ENCODE results near the gene GNAZ.

Gene GNAZ

DNA sequence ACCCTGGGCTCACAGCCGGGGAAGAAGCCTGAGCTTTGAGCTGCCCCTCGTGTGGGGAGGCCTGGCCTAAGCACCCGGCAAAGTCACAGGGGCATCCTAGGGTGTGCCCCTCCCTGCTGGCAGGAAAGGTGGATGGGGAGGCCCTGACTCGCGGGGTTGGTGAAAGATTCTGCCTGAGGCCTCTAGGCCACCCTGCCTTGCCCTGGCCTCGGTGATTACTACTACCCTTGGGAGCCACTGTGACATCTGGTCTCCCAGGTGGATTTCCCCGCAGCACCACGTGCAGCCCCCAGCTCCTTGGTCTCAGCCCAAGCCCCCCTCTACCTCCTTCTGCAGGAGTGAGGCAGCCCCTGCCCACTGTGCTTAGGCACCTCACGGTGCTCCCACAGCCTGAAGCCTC is 23.9 kb downstream of the GNAZ start:
- no peaks in the 10 kb centered on the region for H3K36me3 ChIP-seq (replicated peaks; ENCODE audit: insufficient read depth, low read length)
- no peaks in the 10 kb centered on the region for H3K4me1 ChIP-seq (ENCODE audit: low read length)
- no peak overlapping the region for H3K27ac ChIP-seq (ENCODE audit: low read length)
- no peaks in the 10 kb centered on the region for H3F3A ChIP-seq (ENCODE audit: insufficient read depth, low read length)
- no peaks in the 10 kb centered on the region for H3K27me3 ChIP-seq (replicated peaks; ENCODE audit: insufficient read depth, low read length)
- no peak overlapping the region for H3K4me2 ChIP-seq (ENCODE audit: low read depth, low read length)
- no peak overlapping the region for H3K9ac ChIP-seq (ENCODE audit: low read length)
- H3K4me3 ChIP-seq (ENCODE audit: low read length) = no peak overlapping the region
- no peaks in the 10 kb centered on the region for H3K9me2 ChIP-seq (replicated peaks; ENCODE audit: insufficient read depth, low read length)
- no peak overlapping the region for H2AFZ ChIP-seq (ENCODE audit: low read length)
- DNase-seq = no peak
- no peaks in the 10 kb centered on the region for H3K79me2 ChIP-seq (ENCODE audit: low read length)
- TF ChIP-seq EZH2 (optimal IDR thresholded peaks at IDR 0.05; ENCODE audit: low read depth, low read length) (no peak), EZH2phosphoT487 (IDR thresholded peaks at IDR 0.05; ENCODE audit: low read length) (no peak)
- TF ChIP-seq, protein P1, sequence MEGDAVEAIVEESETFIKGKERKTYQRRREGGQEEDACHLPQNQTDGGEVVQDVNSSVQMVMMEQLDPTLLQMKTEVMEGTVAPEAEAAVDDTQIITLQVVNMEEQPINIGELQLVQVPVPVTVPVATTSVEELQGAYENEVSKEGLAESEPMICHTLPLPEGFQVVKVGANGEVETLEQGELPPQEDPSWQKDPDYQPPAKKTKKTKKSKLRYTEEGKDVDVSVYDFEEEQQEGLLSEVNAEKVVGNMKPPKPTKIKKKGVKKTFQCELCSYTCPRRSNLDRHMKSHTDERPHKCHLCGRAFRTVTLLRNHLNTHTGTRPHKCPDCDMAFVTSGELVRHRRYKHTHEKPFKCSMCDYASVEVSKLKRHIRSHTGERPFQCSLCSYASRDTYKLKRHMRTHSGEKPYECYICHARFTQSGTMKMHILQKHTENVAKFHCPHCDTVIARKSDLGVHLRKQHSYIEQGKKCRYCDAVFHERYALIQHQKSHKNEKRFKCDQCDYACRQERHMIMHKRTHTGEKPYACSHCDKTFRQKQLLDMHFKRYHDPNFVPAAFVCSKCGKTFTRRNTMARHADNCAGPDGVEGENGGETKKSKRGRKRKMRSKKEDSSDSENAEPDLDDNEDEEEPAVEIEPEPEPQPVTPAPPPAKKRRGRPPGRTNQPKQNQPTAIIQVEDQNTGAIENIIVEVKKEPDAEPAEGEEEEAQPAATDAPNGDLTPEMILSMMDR (IDR thresholded peaks at IDR 0.05; ENCODE audit: low read length) = no peak
- H3K9me3 ChIP-seq (replicated peaks; ENCODE audit: insufficient read depth, low read length) = no peaks in the 10 kb centered on the region
- H4K20me1 ChIP-seq (ENCODE audit: insufficient read depth, low read length) = no peaks in the 10 kb centered on the region

DNA sequence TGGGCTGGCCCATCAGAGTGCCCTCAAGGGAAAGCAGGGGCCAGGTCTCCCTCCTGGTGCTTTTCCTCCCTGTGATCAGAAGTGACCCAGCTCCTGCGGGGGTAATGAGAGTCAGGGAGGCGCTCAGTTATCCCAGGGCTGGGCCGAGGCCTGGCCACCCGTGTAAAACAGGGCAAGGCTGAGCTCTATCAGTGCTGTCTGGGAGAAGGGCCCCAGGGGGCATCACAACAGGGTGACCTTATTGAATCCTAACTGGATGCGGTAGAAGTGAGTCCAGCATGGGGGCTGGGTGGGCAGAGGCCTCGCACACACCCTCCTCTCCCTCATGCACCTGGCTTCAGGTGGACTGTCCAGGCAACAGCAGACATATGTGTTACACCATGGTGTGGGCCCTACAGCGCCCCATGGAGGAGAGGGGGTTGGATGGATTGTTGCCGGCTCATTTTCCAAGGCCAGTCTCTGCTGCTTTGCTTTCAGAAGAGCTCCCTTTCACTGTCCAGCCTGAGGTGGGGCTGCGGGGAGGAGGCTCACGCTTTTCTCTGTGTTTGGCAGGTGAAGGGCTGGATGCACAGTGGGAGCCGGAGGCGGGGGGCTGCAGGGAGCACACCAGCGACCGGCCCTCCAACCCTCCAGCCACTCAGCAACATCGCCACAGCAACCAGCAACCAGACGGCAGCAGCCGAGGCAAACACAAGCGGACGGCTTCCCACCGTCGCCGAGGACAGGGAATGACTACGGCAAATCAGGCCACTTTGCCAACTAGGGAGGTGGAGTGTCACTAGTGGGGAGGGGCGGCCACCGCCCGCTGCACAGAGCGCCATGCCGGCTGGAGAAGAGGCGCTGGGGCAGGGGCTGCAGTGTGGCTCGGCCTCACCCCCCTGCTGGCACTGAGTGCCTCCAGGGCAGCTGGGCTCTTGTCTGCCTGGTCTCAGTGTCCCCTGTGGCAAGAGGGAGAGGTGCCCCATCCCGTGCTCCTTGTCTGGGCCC is 24.7 kb downstream of the GNAZ start:
- no peaks in the 10 kb centered on the region for H3K79me2 ChIP-seq (ENCODE audit: low read length)
- TF ChIP-seq EZH2 (optimal IDR thresholded peaks at IDR 0.05; ENCODE audit: low read depth, low read length) = no peak
- TF ChIP-seq EZH2phosphoT487 (IDR thresholded peaks at IDR 0.05; ENCODE audit: low read length) = no peak
- TF ChIP-seq, protein P1 (IDR thresholded peaks at IDR 0.05; ENCODE audit: low read length) = no peak
- H2AFZ ChIP-seq (ENCODE audit: low read length) = no peak overlapping the region
- H3K4me3 ChIP-seq (ENCODE audit: low read length) = no peak overlapping the region
- H3F3A ChIP-seq (ENCODE audit: insufficient read depth, low read length) = no peaks in the 10 kb centered on the region
- H3K9me2 ChIP-seq (replicated peaks; ENCODE audit: insufficient read depth, low read length) = no peaks in the 10 kb centered on the region
- no peaks in the 10 kb centered on the region for H3K27me3 ChIP-seq (replicated peaks; ENCODE audit: insufficient read depth, low read length)
- no peak overlapping the region for H3K4me2 ChIP-seq (ENCODE audit: low read depth, low read length)
- H3K9me3 ChIP-seq (replicated peaks; ENCODE audit: insufficient read depth, low read length) = no peaks in the 10 kb centered on the region
- no peak for DNase-seq
- no peaks in the 10 kb centered on the region for H3K4me1 ChIP-seq (ENCODE audit: low read length)
- no peak overlapping the region for H3K27ac ChIP-seq (ENCODE audit: low read length)
- no peaks in the 10 kb centered on the region for H3K36me3 ChIP-seq (replicated peaks; ENCODE audit: insufficient read depth, low read length)
- no peak overlapping the region for H3K9ac ChIP-seq (ENCODE audit: low read length)
- no peaks in the 10 kb centered on the region for H4K20me1 ChIP-seq (ENCODE audit: insufficient read depth, low read length)

DNA sequence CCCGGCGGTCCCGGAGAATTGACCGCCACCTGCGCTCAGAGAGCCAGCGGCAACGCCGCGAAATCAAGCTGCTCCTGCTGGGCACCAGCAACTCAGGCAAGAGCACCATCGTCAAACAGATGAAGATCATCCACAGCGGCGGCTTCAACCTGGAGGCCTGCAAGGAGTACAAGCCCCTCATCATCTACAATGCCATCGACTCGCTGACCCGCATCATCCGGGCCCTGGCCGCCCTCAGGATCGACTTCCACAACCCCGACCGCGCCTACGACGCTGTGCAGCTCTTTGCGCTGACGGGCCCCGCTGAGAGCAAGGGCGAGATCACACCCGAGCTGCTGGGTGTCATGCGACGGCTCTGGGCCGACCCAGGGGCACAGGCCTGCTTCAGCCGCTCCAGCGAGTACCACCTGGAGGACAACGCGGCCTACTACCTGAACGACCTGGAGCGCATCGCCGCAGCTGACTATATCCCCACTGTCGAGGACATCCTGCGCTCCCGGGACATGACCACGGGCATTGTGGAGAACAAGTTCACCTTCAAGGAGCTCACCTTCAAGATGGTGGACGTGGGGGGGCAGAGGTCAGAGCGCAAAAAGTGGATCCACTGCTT is 25.5 kb downstream of the GNAZ start:
- no peaks in the 10 kb centered on the region for H4K20me1 ChIP-seq (ENCODE audit: insufficient read depth, low read length)
- no peaks in the 10 kb centered on the region for H3K9me3 ChIP-seq (replicated peaks; ENCODE audit: insufficient read depth, low read length)
- no peaks in the 10 kb centered on the region for H3F3A ChIP-seq (ENCODE audit: insufficient read depth, low read length)
- TF ChIP-seq EZH2phosphoT487 (IDR thresholded peaks at IDR 0.05; ENCODE audit: low read length) = no peak
- TF ChIP-seq EZH2 (optimal IDR thresholded peaks at IDR 0.05; ENCODE audit: low read depth, low read length) = no peak
- TF ChIP-seq, protein P1 (IDR thresholded peaks at IDR 0.05; ENCODE audit: low read length) = no peak
- no peaks in the 10 kb centered on the region for H3K36me3 ChIP-seq (replicated peaks; ENCODE audit: insufficient read depth, low read length)
- no peak overlapping the region for H3K27ac ChIP-seq (ENCODE audit: low read length)
- H3K4me3 ChIP-seq (ENCODE audit: low read length) = no peak overlapping the region
- no peak overlapping the region for H3K4me2 ChIP-seq (ENCODE audit: low read depth, low read length)
- H3K79me2 ChIP-seq (ENCODE audit: low read length) = no peaks in the 10 kb centered on the region
- H3K9me2 ChIP-seq (replicated peaks; ENCODE audit: insufficient read depth, low read length) = no peaks in the 10 kb centered on the region
- H2AFZ ChIP-seq (ENCODE audit: low read length) = no peak overlapping the region
- no peak overlapping the region for H3K9ac ChIP-seq (ENCODE audit: low read length)
- H3K4me1 ChIP-seq (ENCODE audit: low read length) = no peaks in the 10 kb centered on the region
- H3K27me3 ChIP-seq (replicated peaks; ENCODE audit: insufficient read depth, low read length) = no peaks in the 10 kb centered on the region
- DNase-seq = no peak
